Measurements from ENCODE around the gene LRRC14B.

GRCh38 chr5:198516-199196 lies 7.4 kb downstream of the LRRC14B start:
- TF ChIP-seq YY1 (IDR thresholded peaks at IDR 0.05; ENCODE audit: insufficient read depth, insufficient read length) (no peak), ZNF274 (IDR thresholded peaks at IDR 0.05; ENCODE audit: low read depth, low read length) (no peak), SUZ12 (IDR thresholded peaks at IDR 0.05; ENCODE audit: extremely low read depth, insufficient read depth, insufficient read length) (no peak)

Measured in NT2/D1 (cell line).